HCT116 (cell line): Measurements from ENCODE around the gene LDLRAD4. TPM values are rescaled to one million over a fixed set of nuclear protein-coding genes. Genes with fewer than 3 reads are reported as not detected.

Experiments
- ATAC-seq: fragments of 200-7000 bp; cut with Tn5 transposase; 2 replicates; pipeline ENCODE4 v1.9.1; 2020; ENCODE audit warnings: mild to moderate bottlenecking, moderate library complexity
- BruUV-seq: library from RNA; stranded (reverse); fragments of 400-500 nt; replicated peaks from 2 replicates; lab custom pipeline; 2021; lab: Mats Ljungman, UMichigan
- CTCF ChIA-PET: fragments of 300-600 bp; sonication (Branson Sonifier 250); formaldehyde crosslinking; loops from one replicate; lab custom pipeline; 2021; ENCODE audit warnings: antibody characterized with exemption; lab: Charles Lee
- POLR2A ChIA-PET: fragments of 300-600, 350-600 bp; sonication (Branson Sonifier 250); formaldehyde crosslinking; loops from one replicate; lab custom pipeline; 2021; ENCODE audit warnings: antibody characterized with exemption; lab: Charles Lee
- RAD21 ChIA-PET, 2 experiments: fragments of 300-600 bp; sonication (Branson Sonifier 250); formaldehyde crosslinking; loops; one replicate each; lab custom pipeline; 2023; ENCODE audit warnings: low total read pairs in 2 of 2; ENCODE audit not compliant: uncharacterized antibody in 2 of 2, unreplicated experiment in 2 of 2, low non-redundant PET in 1 of 2; lab: Charles Lee
- DNase-seq: peaks from one replicate; pipeline ENCODE4 v3.0.0-alpha.2; 2010; ENCODE audit warnings: low read depth, low spot score
- H2AFZ ChIP-seq: fragments of 200-600 bp; shearing (Covaris generic), sonication (generic); 2 replicates; pipeline ENCODE4 v1.6.1; 2017; ENCODE audit warnings: low read depth, mixed run types, mixed read lengths, antibody characterized with exemption, low read length; ENCODE audit not compliant: poor library complexity, severe bottlenecking
- H3K27ac ChIP-seq: 2 replicates; pipeline ENCODE4 v1.5.1; 2012; ENCODE audit warnings: low read depth, low read length
- H3K27me3 ChIP-seq: fragments of 200-600 bp; sonication (generic); 2 replicates; pipeline ENCODE4 v1.6.1; 2016; ENCODE audit warnings: mixed run types, low read length, mixed read lengths; ENCODE audit not compliant: insufficient read depth
- H3K36me3 ChIP-seq, 2 experiments: fragments of 200-500 bp in 1 of 2; fragments of 200-600 bp in 1 of 2; sonication (Bioruptor generic) in 1 of 2; sonication (generic) in 1 of 2; 2 replicates each; pipeline versions ENCODE4 v1.5.1 to v1.6.1; 2014 to 2016; ENCODE audit warnings: low read length in 2 of 2, inconsistent platforms in 1 of 2, mixed read lengths in 1 of 2, mixed run types in 1 of 2; ENCODE audit not compliant: insufficient read depth in 2 of 2, control insufficient read depth in 1 of 2
- H3K4me1 ChIP-seq, 2 experiments: fragments of 200-600 bp in 1 of 2; sonication (generic) in 1 of 2; 2 replicates each; pipeline versions ENCODE4 v1.5.1 to v1.6.1; 2012 to 2017; ENCODE audit warnings: low read length in 2 of 2, inconsistent platforms in 1 of 2, mild to moderate bottlenecking in 1 of 2, mixed read lengths in 1 of 2, mixed run types in 1 of 2, moderate library complexity in 1 of 2; ENCODE audit not compliant: insufficient read depth in 2 of 2, control insufficient read depth in 1 of 2
- H3K4me2 ChIP-seq: fragments of 200-600 bp; sonication (generic); 2 replicates; pipeline ENCODE4 v1.6.1; 2017; ENCODE audit warnings: mixed run types, low read length, mixed read lengths
- H3K4me3 ChIP-seq, 2 experiments: fragments of 200-600 bp in 1 of 2; sonication (generic) in 1 of 2; replicated peaks in 1 of 2; 2 replicates each; pipeline ENCODE4 v1.5.1; 2011 to 2016; ENCODE audit warnings: low read length in 2 of 2, control low read depth in 1 of 2, low read depth in 1 of 2, mild to moderate bottlenecking in 1 of 2, mixed read lengths in 1 of 2, mixed run types in 1 of 2
- H3K79me2 ChIP-seq: fragments of 200-600 bp; sonication (generic); 2 replicates; pipeline ENCODE4 v1.6.1; 2017; ENCODE audit warnings: mild to moderate bottlenecking, mixed run types, low read length, moderate library complexity, mixed read lengths; ENCODE audit not compliant: insufficient read depth
- H3K9ac ChIP-seq: fragments of 200-600 bp; sonication (generic); 2 replicates; pipeline ENCODE4 v1.6.1; 2016; ENCODE audit warnings: low read length, mixed read lengths
- H3K9me2 ChIP-seq: fragments of 200-600 bp; sonication (generic), shearing (Covaris generic); 2 replicates; pipeline ENCODE4 v1.6.1; 2017; ENCODE audit warnings: mixed run types, mild to moderate bottlenecking, moderate library complexity; ENCODE audit not compliant: insufficient read depth
- H3K9me3 ChIP-seq, 2 experiments: fragments of 200-500 bp in 1 of 2; fragments of 200-600 bp in 1 of 2; sonication (Bioruptor generic) in 1 of 2; sonication (generic) in 1 of 2; 2 replicates each; pipeline ENCODE4 v1.6.1; 2014 to 2017; ENCODE audit warnings: low read length in 2 of 2, mixed read lengths in 2 of 2, inconsistent platforms in 1 of 2, low read depth in 1 of 2, mild to moderate bottlenecking in 1 of 2, mixed run types in 1 of 2, moderate library complexity in 1 of 2; ENCODE audit not compliant: control insufficient read depth in 1 of 2, insufficient read depth in 1 of 2
- H4K20me1 ChIP-seq: fragments of 200-600 bp; sonication (generic), shearing (Covaris generic); 2 replicates; pipeline ENCODE4 v1.6.1; 2017; ENCODE audit warnings: mixed run types, mild to moderate bottlenecking, moderate library complexity; ENCODE audit not compliant: insufficient read depth
- CEBPB ChIP-seq: IDR thresholded peaks from 2 replicates; pipeline ENCODE4 v1.6.1; 2012; ENCODE audit warnings: low read depth
- EGR1 ChIP-seq: IDR thresholded peaks from 2 replicates; pipeline ENCODE4 v1.6.1; 2012; ENCODE audit warnings: low read depth
- ELF1 ChIP-seq: IDR thresholded peaks from 2 replicates; pipeline ENCODE4 v1.6.1; 2012; ENCODE audit warnings: low read depth, borderline replicate concordance
- EZH2 ChIP-seq: fragments of 200-600 bp; sonication (generic); IDR thresholded peaks from 2 replicates; pipeline ENCODE4 v1.6.1; 2017; ENCODE audit warnings: antibody characterized with exemption, mixed run types
- EZH2phosphoT487 ChIP-seq: fragments of 200-600 bp; IDR thresholded peaks from 2 replicates; pipeline ENCODE4 v1.6.1; 2018; ENCODE audit warnings: antibody characterized with exemption, borderline replicate concordance
- POLR2A ChIP-seq: IDR thresholded peaks from 2 replicates; pipeline ENCODE4 v1.7.0; 2011; ENCODE audit warnings: borderline replicate concordance; ENCODE audit not compliant: insufficient read depth, insufficient read length; ENCODE audit errors: extremely low read depth
- RAD21 ChIP-seq: IDR thresholded peaks from 2 replicates; pipeline ENCODE4 v1.6.1; 2012; ENCODE audit warnings: low read depth, mild to moderate bottlenecking
- YY1 ChIP-seq: IDR thresholded peaks from 2 replicates; pipeline ENCODE4 v1.6.1; 2011; ENCODE audit warnings: low read length, low read depth, moderate library complexity, mild to moderate bottlenecking; ENCODE audit not compliant: insufficient replicate concordance; ENCODE audit errors: extremely low read depth
- ZNF274 ChIP-seq: fragments of 200-500 bp; sonication (Bioruptor generic); IDR thresholded peaks from 2 replicates; pipeline ENCODE4 v1.6.1; 2014; ENCODE audit warnings: mild to moderate bottlenecking, low read depth, low read length, inconsistent platforms
- intact Hi-C: fragments of 100-400 bp; cut with micrococcal nuclease; formaldehyde crosslinking; loops from 2 replicates; pipeline ENCODE4 v1.10.0; 2022
- total RNA-seq: library from RNA; stranded (reverse); gene quantifications from one replicate; pipeline ENCODE4 v1.2.1, GENCODE V29; 2021; ENCODE audit not compliant: unreplicated experiment
- TF ChIP-seq, protein P1 (sequence below): IDR thresholded peaks from 2 replicates; pipeline ENCODE4 v1.6.1; 2012
- TF ChIP-seq, protein P2 (sequence below): IDR thresholded peaks from 2 replicates; pipeline ENCODE4 v1.6.1; 2011; ENCODE audit warnings: mild to moderate bottlenecking, low read length, moderate library complexity; ENCODE audit not compliant: insufficient replicate concordance; ENCODE audit errors: extremely low read depth

LDLRAD4 gene
- total RNA-seq, 1 experiment from 2014 or later, result 1.2 TPM

DNA sequence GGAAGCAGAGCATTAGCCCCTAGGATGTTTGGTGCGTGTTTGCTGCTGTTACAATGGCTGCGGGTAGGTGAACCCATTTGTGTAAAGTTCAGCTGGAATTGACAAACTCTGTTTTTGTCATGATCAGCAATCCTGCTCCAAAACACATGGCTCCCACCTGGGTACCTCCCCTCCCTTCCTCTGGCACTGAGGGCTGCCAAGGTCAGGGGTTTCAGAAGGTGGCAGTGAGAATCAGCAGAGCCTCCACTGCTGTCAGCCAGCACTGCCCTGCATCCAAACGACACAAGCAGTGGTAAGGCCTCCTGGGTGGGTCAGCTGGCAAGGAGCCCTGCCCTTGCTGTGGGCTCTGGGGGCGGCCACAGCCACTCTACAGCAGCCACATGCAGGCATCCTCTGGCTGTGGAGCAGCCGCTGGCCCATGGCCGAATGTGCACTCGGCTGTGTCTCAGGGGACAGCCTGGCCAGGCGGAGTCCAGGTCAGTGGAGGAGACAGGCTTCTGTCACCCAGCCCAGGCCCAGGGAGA is 32.8 kb upstream of the LDLRAD4 start:
- Histone ChIP-seq H3K9me2 (no peaks in the 10 kb centered on the region), H3K9ac (no peak overlapping the region), H3K79me2 (no peaks in the 10 kb centered on the region), H2AFZ (no peak overlapping the region), H3K9me3 (no peaks in the 10 kb centered on the region), H3K27me3 (no peaks in the 10 kb centered on the region), H4K20me1 (no peaks in the 10 kb centered on the region), H3K36me3 (no peaks in the 10 kb centered on the region), H3K4me3 (no peak overlapping the region), H3K27ac (no peak overlapping the region), H3K4me1 (no peaks in the 10 kb centered on the region), H3K4me2 (no peak overlapping the region)
- DNase-seq (no peak), ATAC-seq (no peak)
- BruUV-seq, result no TSS peak
- RAD21 ChIA-PET, result no interaction called here
- TF ChIP-seq EZH2phosphoT487 (no peak), ZNF274 (no peak), RAD21 (no peak), EZH2 (no peak), YY1 (no peak), ELF1 (no peak), POLR2A (no peak), EGR1 (no peak), CEBPB (no peak)
- TF ChIP-seq, protein P1, sequence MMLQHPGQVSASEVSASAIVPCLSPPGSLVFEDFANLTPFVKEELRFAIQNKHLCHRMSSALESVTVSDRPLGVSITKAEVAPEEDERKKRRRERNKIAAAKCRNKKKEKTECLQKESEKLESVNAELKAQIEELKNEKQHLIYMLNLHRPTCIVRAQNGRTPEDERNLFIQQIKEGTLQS, result no peak
- TF ChIP-seq, protein P2, sequence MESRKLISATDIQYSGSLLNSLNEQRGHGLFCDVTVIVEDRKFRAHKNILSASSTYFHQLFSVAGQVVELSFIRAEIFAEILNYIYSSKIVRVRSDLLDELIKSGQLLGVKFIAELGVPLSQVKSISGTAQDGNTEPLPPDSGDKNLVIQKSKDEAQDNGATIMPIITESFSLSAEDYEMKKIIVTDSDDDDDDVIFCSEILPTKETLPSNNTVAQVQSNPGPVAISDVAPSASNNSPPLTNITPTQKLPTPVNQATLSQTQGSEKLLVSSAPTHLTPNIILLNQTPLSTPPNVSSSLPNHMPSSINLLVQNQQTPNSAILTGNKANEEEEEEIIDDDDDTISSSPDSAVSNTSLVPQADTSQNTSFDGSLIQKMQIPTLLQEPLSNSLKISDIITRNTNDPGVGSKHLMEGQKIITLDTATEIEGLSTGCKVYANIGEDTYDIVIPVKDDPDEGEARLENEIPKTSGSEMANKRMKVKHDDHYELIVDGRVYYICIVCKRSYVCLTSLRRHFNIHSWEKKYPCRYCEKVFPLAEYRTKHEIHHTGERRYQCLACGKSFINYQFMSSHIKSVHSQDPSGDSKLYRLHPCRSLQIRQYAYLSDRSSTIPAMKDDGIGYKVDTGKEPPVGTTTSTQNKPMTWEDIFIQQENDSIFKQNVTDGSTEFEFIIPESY, result no peak
- POLR2A ChIA-PET, result no interaction called here
- intact Hi-C loops, result no loop called here
- CTCF ChIA-PET, result no interaction called here
